Measurements from ENCODE around the gene SLC38A4.
A peak's percentile ranks its signal among the peaks of the same experiment; 100 is the strongest.

Gene SLC38A4, protein sequence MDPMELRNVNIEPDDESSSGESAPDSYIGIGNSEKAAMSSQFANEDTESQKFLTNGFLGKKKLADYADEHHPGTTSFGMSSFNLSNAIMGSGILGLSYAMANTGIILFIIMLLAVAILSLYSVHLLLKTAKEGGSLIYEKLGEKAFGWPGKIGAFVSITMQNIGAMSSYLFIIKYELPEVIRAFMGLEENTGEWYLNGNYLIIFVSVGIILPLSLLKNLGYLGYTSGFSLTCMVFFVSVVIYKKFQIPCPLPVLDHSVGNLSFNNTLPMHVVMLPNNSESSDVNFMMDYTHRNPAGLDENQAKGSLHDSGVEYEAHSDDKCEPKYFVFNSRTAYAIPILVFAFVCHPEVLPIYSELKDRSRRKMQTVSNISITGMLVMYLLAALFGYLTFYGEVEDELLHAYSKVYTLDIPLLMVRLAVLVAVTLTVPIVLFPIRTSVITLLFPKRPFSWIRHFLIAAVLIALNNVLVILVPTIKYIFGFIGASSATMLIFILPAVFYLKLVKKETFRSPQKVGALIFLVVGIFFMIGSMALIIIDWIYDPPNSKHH

DNA sequence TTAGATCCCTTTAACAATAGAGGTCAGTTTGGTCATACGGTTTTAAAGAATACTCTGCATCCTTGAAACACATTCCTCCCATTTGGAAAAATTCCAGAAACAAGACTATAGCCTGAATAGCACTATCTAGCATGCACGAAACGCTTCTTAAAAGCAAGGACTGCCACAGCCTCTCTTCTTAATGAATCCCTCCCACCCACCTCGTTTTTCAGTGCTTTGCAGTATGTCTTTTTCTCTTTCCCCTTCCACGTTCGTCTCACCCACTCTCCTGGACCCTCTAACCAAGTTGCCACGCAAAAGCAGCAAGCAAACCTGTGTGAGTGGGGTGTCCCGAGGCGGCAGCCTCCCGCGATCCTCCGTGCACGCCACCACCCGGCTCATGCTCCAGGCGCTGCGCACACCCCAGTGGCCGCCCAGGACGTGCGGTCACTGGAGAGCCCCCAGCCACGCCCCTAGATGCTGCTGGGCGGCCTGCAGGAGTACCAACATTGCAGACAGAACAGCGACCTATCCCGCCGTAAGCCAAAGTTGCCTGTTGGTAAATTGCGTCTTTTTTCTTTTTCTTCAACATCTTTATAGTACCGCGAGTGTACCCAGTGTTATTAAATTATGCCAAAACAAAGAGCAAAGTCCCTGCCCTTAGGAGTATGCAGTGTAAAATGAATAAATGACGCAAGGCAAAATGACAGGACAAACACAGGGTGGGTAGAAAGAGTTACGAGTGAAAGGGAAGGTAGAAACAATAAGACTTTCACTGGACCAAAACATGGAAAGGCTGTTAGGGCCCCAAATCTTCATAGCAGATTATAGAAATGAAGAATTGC, at the start of gene SLC38A4:
SLC38A4 (minus strand) TSS at position 407 of the 824 bp plus-strand sequence. CDS start 32,926 bp downstream, outside the sequence.
- Mint-ChIP-seq H3K27me3 (ENCODE audit: low read depth) (peaks cover 52% of the 10 kb centered on the region), H3K4me3 (peak within 1 kb of the TSS; percentile 79 to 85 (median 83)), H3K9me3 (no peaks in the 10 kb centered on the region), H3K4me1 (peaks cover 14% of the 10 kb centered on the region), H3K27ac (peak within 1 kb of the TSS in 2 of 3 experiments; percentile 52 to 55), H3K36me3 (ENCODE audit: low read depth) (no peaks in the 10 kb centered on the region)
- TF ChIP-seq CTCF (IDR thresholded peaks at IDR 0.05; ENCODE audit: unreplicated experiment in 3 of 3) = peak in 1 of 3 experiments; percentile 6

DNA sequence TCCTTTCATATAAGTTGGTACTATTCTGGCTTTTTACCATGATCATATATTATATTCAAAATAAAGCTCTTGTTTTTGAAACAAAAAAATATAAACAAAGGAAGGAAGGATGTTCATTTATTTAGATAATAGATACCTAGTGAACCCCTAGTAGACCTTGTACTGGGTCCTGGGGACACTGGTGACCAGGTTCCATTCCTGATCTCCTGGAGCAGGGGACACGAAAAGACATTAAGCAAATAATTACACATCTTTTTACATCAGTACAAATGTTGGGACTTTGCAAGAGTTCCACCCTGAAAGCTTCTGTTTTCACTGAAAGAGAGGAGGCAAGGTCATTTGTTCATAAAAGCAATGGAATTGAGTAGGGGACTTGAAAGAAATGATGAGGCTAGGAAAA, 49.3 kb upstream of the SLC38A4 start:
- Mint-ChIP-seq H3K9me3 (peaks cover 42% of the 10 kb centered on the region), H3K36me3 (ENCODE audit: low read depth) (no peaks in the 10 kb centered on the region), H3K4me1 (no peaks in the 10 kb centered on the region), H3K27ac (no peak overlapping the region), H3K4me3 (no peak overlapping the region), H3K27me3 (ENCODE audit: low read depth) (peaks cover 6% of the 10 kb centered on the region)
- no peak for TF ChIP-seq CTCF (IDR thresholded peaks at IDR 0.05; ENCODE audit: unreplicated experiment in 3 of 3)

DNA sequence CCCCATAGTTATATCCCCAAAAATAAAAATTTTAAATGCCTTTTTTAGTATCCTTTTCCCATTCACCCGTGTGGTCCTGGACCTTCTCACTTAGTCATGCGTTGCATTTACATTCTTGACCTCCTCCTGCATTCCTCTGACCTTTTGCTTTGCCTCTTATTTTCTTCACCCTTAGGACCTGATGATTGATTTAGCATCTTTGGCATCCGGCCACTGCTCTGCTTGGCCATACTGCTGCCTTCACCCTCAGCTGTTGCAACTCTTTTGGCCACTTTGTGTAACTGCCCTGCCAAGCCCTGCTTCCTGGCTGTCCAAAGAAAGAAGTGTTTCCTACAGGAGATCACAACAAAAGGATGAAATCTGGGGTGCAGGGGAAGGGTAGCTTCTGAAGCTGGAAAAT, 48.8 kb upstream of the SLC38A4 start:
- Mint-ChIP-seq H3K4me1 (no peaks in the 10 kb centered on the region), H3K36me3 (ENCODE audit: low read depth) (no peaks in the 10 kb centered on the region), H3K9me3 (peaks cover 41% of the 10 kb centered on the region), H3K27ac (no peak overlapping the region), H3K4me3 (no peak overlapping the region), H3K27me3 (ENCODE audit: low read depth) (peaks cover 6% of the 10 kb centered on the region)
- no peak for TF ChIP-seq CTCF (IDR thresholded peaks at IDR 0.05; ENCODE audit: unreplicated experiment in 3 of 3)

- H3K9me3 Mint-ChIP-seq = peaks cover 24% of the 10 kb centered on the region
- no peaks in the 10 kb centered on the region for H3K4me1 Mint-ChIP-seq
- no peaks in the 10 kb centered on the region for H3K36me3 Mint-ChIP-seq (ENCODE audit: low read depth)
- peaks cover 6% of the 10 kb centered on the region for H3K27me3 Mint-ChIP-seq (ENCODE audit: low read depth)
- H3K27ac Mint-ChIP-seq = no peak overlapping the region
- TF ChIP-seq CTCF (IDR thresholded peaks at IDR 0.05; ENCODE audit: unreplicated experiment in 3 of 3) = no peak
- no peak overlapping the region for H3K4me3 Mint-ChIP-seq
Measured at GRCh38 chr12:46872135-46872534, 46.3 kb upstream of the SLC38A4 start.

GRCh38 chr12:46865311-46865710, 39.5 kb upstream of the SLC38A4 start:
- no peaks in the 10 kb centered on the region for H3K36me3 Mint-ChIP-seq (ENCODE audit: low read depth)
- H3K4me1 Mint-ChIP-seq = no peaks in the 10 kb centered on the region
- TF ChIP-seq CTCF (IDR thresholded peaks at IDR 0.05; ENCODE audit: unreplicated experiment in 3 of 3) = no peak
- H3K4me3 Mint-ChIP-seq = no peak overlapping the region
- H3K27ac Mint-ChIP-seq = no peak overlapping the region
- no peaks in the 10 kb centered on the region for H3K27me3 Mint-ChIP-seq (ENCODE audit: low read depth)
- H3K9me3 Mint-ChIP-seq = peaks cover 61% of the 10 kb centered on the region
